SU-DHL-6 (cell line): ENCODE data around the gene KIAA1191.

ENCODE experiments used
- H2AFZ ChIP-seq: fragments of 200-600 bp; sonication (generic); 2 replicates; pipeline ENCODE4 v1.6.1; 2014; ENCODE audit warnings: low read depth, mild to moderate bottlenecking, moderate library complexity, mixed read lengths, antibody characterized with exemption, low read length; ENCODE audit not compliant: severe bottlenecking
- H3F3A ChIP-seq: fragments of 200-600 bp; shearing (Covaris generic); 2 replicates; pipeline ENCODE4 v1.6.0; 2016; ENCODE audit warnings: antibody characterized with exemption, mild to moderate bottlenecking; ENCODE audit not compliant: insufficient read depth
- H3K27ac ChIP-seq: fragments of 200-600 bp; sonication (generic); 2 replicates; pipeline ENCODE4 v1.5.1; 2016; ENCODE audit warnings: low read depth, mild to moderate bottlenecking, low read length, moderate library complexity, mixed read lengths
- H3K27me3 ChIP-seq: fragments of 200-600 bp; sonication (generic), shearing (Covaris generic); 2 replicates; pipeline ENCODE4 v1.6.0; 2014; ENCODE audit warnings: mild to moderate bottlenecking, low read length
- H3K36me3 ChIP-seq: fragments of 200-600 bp; sonication (generic); 2 replicates; pipeline ENCODE4 v1.6.1; 2014; ENCODE audit warnings: mild to moderate bottlenecking, low read length, mixed read lengths
- H3K4me2 ChIP-seq: fragments of 300-600, 200-600 bp; shearing (Covaris generic), sonication (generic); 2 replicates; pipeline ENCODE4 v1.6.0; 2014; ENCODE audit warnings: low read length, low read depth, mild to moderate bottlenecking; ENCODE audit not compliant: poor library complexity, severe bottlenecking
- H3K4me3 ChIP-seq: fragments of 200-600 bp; sonication (generic); 2 replicates; pipeline ENCODE4 v1.5.1; 2014; ENCODE audit warnings: antibody characterized with exemption, low read length, mild to moderate bottlenecking, mixed read lengths; ENCODE audit not compliant: insufficient read depth, poor library complexity, severe bottlenecking
- H3K79me2 ChIP-seq: fragments of 200-600 bp; sonication (generic); 2 replicates; pipeline ENCODE4 v1.6.1; 2014; ENCODE audit warnings: mild to moderate bottlenecking, low read length, moderate library complexity; ENCODE audit not compliant: insufficient read depth
- H3K9ac ChIP-seq: fragments of 200-600 bp; sonication (generic); 2 replicates; pipeline ENCODE4 v1.7.0; 2014; ENCODE audit warnings: mild to moderate bottlenecking, low read length
- H3K9me2 ChIP-seq: fragments of 200-600 bp; sonication (generic); replicated peaks from 2 replicates; pipeline ENCODE4 v1.6.1; 2014; ENCODE audit warnings: low read length; ENCODE audit not compliant: insufficient read depth
- H3K9me3 ChIP-seq: fragments of 200-600 bp; sonication (generic); 2 replicates; pipeline ENCODE4 v1.6.1; 2014; ENCODE audit warnings: low read length, mixed read lengths; ENCODE audit not compliant: insufficient read depth
- H4K20me1 ChIP-seq: fragments of 200-600 bp; sonication (generic); 2 replicates; pipeline ENCODE4 v1.6.1; 2014; ENCODE audit warnings: low read depth, mild to moderate bottlenecking, antibody characterized with exemption, low read length, moderate library complexity, mixed read lengths
- EZH2phosphoT487 ChIP-seq: fragments of 200-600 bp; sonication (generic), shearing (Covaris generic); conservative IDR thresholded peaks from 2 replicates; pipeline ENCODE4 v1.6.1; 2018; ENCODE audit warnings: mild to moderate bottlenecking, antibody characterized with exemption, low read length, moderate library complexity, mixed read lengths
- TF ChIP-seq, protein P1 (sequence below): fragments of 200-600 bp; sonication (generic); IDR thresholded peaks from one replicate; pipeline ENCODE4 v1.5.1; 2017; ENCODE audit warnings: antibody characterized with exemption, mild to moderate bottlenecking, low read length, moderate library complexity; ENCODE audit not compliant: insufficient read depth, poor library complexity, severe bottlenecking

Gene KIAA1191

DNA sequence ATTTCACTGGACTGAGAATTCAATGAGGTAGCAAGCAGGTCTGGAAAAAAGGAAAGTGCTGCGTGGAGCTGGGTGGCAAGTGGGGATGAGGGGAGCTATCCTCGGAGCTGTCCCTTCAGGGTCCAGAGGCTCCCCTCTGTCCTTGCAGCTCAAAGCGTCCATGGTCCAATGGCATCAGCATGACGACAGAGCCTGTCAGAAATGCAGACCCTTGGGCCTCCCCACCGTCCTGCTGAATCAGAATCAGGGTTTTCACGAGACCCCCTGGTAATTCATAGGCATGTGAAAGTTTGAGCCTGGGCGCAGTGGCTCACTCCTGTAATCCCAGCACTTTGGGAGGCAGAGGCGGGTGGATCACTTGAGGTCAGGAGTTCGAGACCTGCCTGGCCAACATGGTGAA is 32.5 kb upstream of the KIAA1191 start:
- H3K9me2 ChIP-seq, result no peaks in the 10 kb centered on the region
- no peak overlapping the region for H3K9ac ChIP-seq
- no peak overlapping the region for H3K4me2 ChIP-seq
- H3K36me3 ChIP-seq, result no peaks in the 10 kb centered on the region
- TF ChIP-seq EZH2phosphoT487, result no peak
- TF ChIP-seq, protein P1, sequence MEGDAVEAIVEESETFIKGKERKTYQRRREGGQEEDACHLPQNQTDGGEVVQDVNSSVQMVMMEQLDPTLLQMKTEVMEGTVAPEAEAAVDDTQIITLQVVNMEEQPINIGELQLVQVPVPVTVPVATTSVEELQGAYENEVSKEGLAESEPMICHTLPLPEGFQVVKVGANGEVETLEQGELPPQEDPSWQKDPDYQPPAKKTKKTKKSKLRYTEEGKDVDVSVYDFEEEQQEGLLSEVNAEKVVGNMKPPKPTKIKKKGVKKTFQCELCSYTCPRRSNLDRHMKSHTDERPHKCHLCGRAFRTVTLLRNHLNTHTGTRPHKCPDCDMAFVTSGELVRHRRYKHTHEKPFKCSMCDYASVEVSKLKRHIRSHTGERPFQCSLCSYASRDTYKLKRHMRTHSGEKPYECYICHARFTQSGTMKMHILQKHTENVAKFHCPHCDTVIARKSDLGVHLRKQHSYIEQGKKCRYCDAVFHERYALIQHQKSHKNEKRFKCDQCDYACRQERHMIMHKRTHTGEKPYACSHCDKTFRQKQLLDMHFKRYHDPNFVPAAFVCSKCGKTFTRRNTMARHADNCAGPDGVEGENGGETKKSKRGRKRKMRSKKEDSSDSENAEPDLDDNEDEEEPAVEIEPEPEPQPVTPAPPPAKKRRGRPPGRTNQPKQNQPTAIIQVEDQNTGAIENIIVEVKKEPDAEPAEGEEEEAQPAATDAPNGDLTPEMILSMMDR, result no peak
- H3K27ac ChIP-seq, result no peak overlapping the region
- H3F3A ChIP-seq, result no peaks in the 10 kb centered on the region
- H2AFZ ChIP-seq, result no peak overlapping the region
- H3K79me2 ChIP-seq, result peaks cover 12% of the 10 kb centered on the region; the same call in 1 of the 2 replicates
- no peaks in the 10 kb centered on the region for H3K9me3 ChIP-seq
- H3K4me3 ChIP-seq, result no peak overlapping the region
- no peaks in the 10 kb centered on the region for H3K27me3 ChIP-seq
- H4K20me1 ChIP-seq, result no peaks in the 10 kb centered on the region

DNA sequence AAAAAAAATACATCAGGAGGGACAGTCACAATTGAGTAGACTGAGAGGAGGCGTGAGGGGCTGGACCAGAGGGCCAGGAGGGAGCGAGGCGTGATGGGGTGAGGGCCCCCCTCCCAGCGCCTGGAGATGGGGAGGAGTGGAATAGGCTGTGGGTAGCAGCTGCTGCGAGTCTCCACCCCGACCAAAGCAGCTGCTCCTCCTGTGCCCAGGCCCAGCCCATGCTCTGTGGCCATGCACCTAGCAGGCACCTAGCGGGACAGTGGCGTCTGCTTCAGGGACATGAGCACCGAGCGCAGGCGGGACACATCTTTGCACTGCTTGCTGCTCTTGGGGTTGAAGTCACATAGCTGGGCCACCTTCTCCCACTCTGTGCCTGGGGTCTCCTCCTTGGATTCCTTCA is 31.0 kb upstream of the KIAA1191 start:
- Histone ChIP-seq H3K4me2 (no peak overlapping the region), H3K27ac (no peak overlapping the region), H3K9me2 (no peaks in the 10 kb centered on the region), H3K9ac (no peak overlapping the region), H3F3A (no peaks in the 10 kb centered on the region), H3K27me3 (no peaks in the 10 kb centered on the region), H3K79me2 (peaks cover 21% of the 10 kb centered on the region), H3K4me3 (no peak overlapping the region), H3K9me3 (no peaks in the 10 kb centered on the region), H3K36me3 (no peaks in the 10 kb centered on the region), H4K20me1 (no peaks in the 10 kb centered on the region; the same call in 1 of the 2 replicates), H2AFZ (no peak overlapping the region)
- TF ChIP-seq, protein P1, result no peak
- TF ChIP-seq EZH2phosphoT487, result no peak

DNA sequence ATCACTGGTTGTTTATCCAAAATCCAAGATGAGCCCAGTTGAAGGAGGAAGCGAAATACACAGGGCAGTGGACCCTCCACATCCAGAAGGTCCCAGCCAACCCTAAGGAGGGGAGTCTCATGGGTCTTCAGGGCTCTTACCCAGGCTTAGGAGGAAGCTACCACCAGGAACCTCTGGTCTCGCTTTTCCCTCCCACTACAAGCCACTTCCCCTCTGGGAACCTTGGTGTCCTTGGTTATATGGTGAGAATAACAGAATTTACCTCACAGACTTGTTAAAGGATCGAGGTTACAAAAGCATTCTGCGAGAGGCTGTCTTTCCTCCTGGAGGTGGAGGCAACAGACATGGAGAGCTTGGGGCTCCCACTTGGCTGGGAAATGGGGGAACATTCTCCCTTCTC is 30.4 kb upstream of the KIAA1191 start:
- H3K4me2 ChIP-seq, result no peak overlapping the region
- H3K36me3 ChIP-seq, result no peaks in the 10 kb centered on the region
- H3F3A ChIP-seq, result no peaks in the 10 kb centered on the region
- no peaks in the 10 kb centered on the region; the same call in 1 of the 2 replicates for H4K20me1 ChIP-seq
- peaks cover 26% of the 10 kb centered on the region for H3K79me2 ChIP-seq
- H3K9me3 ChIP-seq, result no peaks in the 10 kb centered on the region
- H3K9me2 ChIP-seq, result no peaks in the 10 kb centered on the region
- TF ChIP-seq, protein P1, result no peak
- no peak for TF ChIP-seq EZH2phosphoT487
- H3K27me3 ChIP-seq, result no peaks in the 10 kb centered on the region
- H3K9ac ChIP-seq, result no peak overlapping the region
- H2AFZ ChIP-seq, result no peak overlapping the region
- H3K27ac ChIP-seq, result no peak overlapping the region
- no peak overlapping the region for H3K4me3 ChIP-seq

DNA sequence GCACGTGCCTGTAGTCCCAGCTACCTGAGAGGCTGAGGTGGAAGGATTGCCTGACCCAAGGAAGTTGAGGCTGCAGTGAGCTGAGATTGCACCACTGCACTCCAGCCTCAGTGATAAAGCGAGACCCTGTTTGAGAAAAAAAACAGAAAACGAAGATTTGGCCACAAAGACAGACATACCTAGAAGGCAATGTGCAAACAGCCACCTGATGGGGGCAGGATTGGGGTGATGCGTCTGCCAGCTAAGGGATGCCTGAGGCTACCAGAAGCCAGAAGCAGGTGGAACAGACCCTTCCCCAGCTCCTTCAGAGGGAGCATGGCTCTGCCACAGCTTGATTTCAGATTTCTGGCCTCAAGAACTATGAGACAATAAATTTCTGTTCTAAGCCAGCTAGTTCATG is 29.9 kb upstream of the KIAA1191 start:
- Histone ChIP-seq H3K4me3 (no peak overlapping the region), H3K4me2 (no peak overlapping the region), H3K27me3 (no peaks in the 10 kb centered on the region), H3K9me2 (no peaks in the 10 kb centered on the region), H3K79me2 (peaks cover 31% of the 10 kb centered on the region), H3K9me3 (no peaks in the 10 kb centered on the region), H3K36me3 (0 out of 2 replicates have a peak, but pooled peaks cover 3% of the 10 kb centered on the region), H3K9ac (no peak overlapping the region), H3F3A (0 out of 2 replicates have a peak, but pooled peaks cover under 1% of the 10 kb centered on the region), H3K27ac (no peak overlapping the region), H2AFZ (no peak overlapping the region), H4K20me1 (no peaks in the 10 kb centered on the region; the same call in 1 of the 2 replicates)
- TF ChIP-seq, protein P1, result no peak
- TF ChIP-seq EZH2phosphoT487, result no peak
